Esophagus squamous epithelium (tissue), 5 donors: ENCODE measurements around the gene TMCC3. TPM values are rescaled to one million over a fixed set of nuclear protein-coding genes. Genes with fewer than 3 reads are reported as not detected.

Source experiments
- DNase-seq: peaks from one replicate; lab custom pipeline; 2025; lab: John Stamatoyannopoulos, UW
- H3K27ac ChIP-seq, 4 donors: fragments of 200-600 bp; sonication (generic); one replicate each; pipeline ENCODE4 v1.5.1; 2016 to 2019; ENCODE audit warnings: mild to moderate bottlenecking in 1 of 4
- H3K27me3 ChIP-seq, 4 donors: fragments of 200-600 bp; sonication (generic); 1 replicate in 3 of 4; 2 replicates in 1 of 4; pipeline versions ENCODE4 v1.5.1 to v1.6.0; 2017 to 2021; ENCODE audit warnings: antibody characterized with exemption in 1 of 4
- H3K36me3 ChIP-seq, 3 donors: fragments of 200-600 bp; sonication (generic); one replicate each; pipeline ENCODE4 v1.5.1; 2016 to 2019
- H3K4me1 ChIP-seq, 3 donors: fragments of 200-600 bp; sonication (generic); one replicate each; pipeline ENCODE4 v1.5.1; 2017 to 2019
- H3K4me3 ChIP-seq, 4 donors: fragments of 200-600 bp; sonication (generic); 1 replicate in 3 of 4; 2 replicates in 1 of 4; pipeline ENCODE4 v1.5.1; 2016 to 2019; ENCODE audit warnings: mild to moderate bottlenecking in 2 of 4, moderate library complexity in 1 of 4
- H3K9me3 ChIP-seq, 3 donors: fragments of 200-600 bp; sonication (generic); one replicate each; pipeline ENCODE4 v1.5.1; 2016 to 2019
- CTCF ChIP-seq, 6 experiments: fragments of 450-650 bp in 4 of 6; fragments of 200-600 bp in 2 of 6; sonication (generic) in 2 of 6; IDR thresholded peaks; one replicate each; pipeline ENCODE4 v1.5.1; 2016 to 2019; ENCODE audit warnings: antibody characterized with exemption in 6 of 6, mild to moderate bottlenecking in 4 of 6, moderate library complexity in 4 of 6
- POLR2A ChIP-seq, 4 donors: fragments of 450-650 bp; IDR thresholded peaks; one replicate each; pipeline ENCODE4 v1.6.1; 2017; ENCODE audit warnings: antibody characterized with exemption in 4 of 4, mild to moderate bottlenecking in 4 of 4, moderate library complexity in 3 of 4
- WGBS, 2 donors: methylation state at CpG; one replicate each; pipeline ENCODE4 v1.1.5; 2018; 5-methylcytosine and 5-hydroxymethylcytosine counted together
- intact Hi-C: fragments of 100-400 bp; cut with DNase I; formaldehyde crosslinking; loops from one replicate; pipeline ENCODE4 v1.15.0; 2022
- total RNA-seq, 4 donors: library from RNA; depleted of rRNA; stranded (reverse); fragments of >200 nt; gene quantifications; one replicate each; pipeline ENCODE4 v1.1.0, GENCODE V29; 2016
- donor health status: DM: yes; HTN: yes; CAD: no.

The TMCC3 gene
- total RNA-seq, 4 donors from 2014 or later = 6.8 to 14.2 (median 10.5) TPM

DNA sequence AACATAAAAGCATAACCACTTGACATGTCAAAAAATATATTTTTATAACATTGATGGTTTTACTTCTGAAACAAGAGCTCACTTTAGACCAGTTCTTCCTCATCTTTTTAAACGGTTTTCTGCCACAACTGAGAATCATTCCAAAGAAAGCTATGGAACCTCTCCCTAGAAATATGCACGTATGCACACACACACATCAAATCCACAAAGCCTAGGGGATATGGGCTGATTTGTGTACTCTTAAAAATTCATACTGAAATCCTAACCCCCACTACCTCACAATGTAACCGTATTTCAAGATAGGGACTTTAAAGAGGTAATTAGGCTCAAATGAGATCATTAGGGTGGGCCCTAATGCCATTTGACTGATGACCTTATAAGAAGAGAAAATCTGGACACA lies 19.3 kb downstream of the TMCC3 start:
- Histone ChIP-seq H3K4me1 (peaks cover 0 to 13% (median 5%) of the 10 kb centered on the region in 3 donors), H3K36me3 (no peaks in the 10 kb centered on the region), H3K27ac (peak overlapping the region in 1 of 4 donors; percentile 22), H3K4me3 (no peak overlapping the region), H3K9me3 (no peaks in the 10 kb centered on the region), H3K27me3 (no peaks in the 10 kb centered on the region)
- DNase-seq = no peak
- WGBS, 2 donors = 62 to 96% methylated on average over 3 of the region's 3 CpGs
- TF ChIP-seq CTCF (IDR thresholded peaks at IDR 0.05) (no peak), POLR2A (IDR thresholded peaks at IDR 0.05) (no peak)
- intact Hi-C loops = no loop called here

DNA sequence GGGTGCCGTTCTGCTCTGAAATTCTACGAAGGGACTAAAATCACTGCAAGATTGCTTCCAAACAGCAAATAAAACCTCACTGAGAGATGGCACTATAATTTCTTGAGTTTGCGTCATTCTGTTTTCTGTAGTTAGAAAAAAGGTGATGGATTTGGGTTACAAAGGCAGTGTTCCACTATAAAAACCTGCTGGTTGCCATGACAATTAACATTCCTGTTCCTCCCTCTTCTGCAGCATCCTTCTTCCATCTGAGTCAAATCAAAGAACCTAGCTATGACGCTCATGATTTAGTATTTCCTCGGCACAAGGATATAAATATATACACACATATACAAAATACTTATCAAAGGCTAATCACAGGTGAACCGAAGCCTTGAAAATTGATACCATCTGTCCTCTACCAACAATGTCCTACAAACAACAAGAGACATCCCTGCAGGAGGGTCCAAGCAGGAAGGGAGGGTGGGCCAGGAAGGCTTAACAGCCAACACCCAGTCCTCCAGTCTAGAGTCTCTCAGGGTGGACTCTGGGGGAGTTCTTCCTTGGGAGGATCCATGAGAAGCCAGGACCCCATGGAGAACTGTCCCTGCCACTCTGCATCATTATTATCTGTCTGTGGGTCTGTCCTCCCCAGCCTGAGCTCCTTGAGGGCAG lies 21.4 kb downstream of the TMCC3 start:
- H3K27me3 ChIP-seq = no peaks in the 10 kb centered on the region

GRCh38 chr12:94628369-94628768 lies 22.0 kb downstream of the TMCC3 start:
- 96 to 100% methylated on average over 4 of the region's 4 CpGs for WGBS, 2 donors
- TF ChIP-seq POLR2A (IDR thresholded peaks at IDR 0.05) = no peak
- no peak for TF ChIP-seq CTCF (IDR thresholded peaks at IDR 0.05)

More for the DNA sequence above, 21.4 kb downstream of the TMCC3 start:
- Histone ChIP-seq H3K4me1 (peaks cover 0 to 13% (median 5%) of the 10 kb centered on the region in 3 donors), H3K27ac (no peak overlapping the region), H3K9me3 (no peaks in the 10 kb centered on the region), H3K4me3 (no peak overlapping the region), H3K36me3 (no peaks in the 10 kb centered on the region)
- TF ChIP-seq POLR2A (IDR thresholded peaks at IDR 0.05) (no peak), CTCF (IDR thresholded peaks at IDR 0.05) (no peak)
- 91 to 100% methylated on average over 6 of the region's 6 CpGs for WGBS, 2 donors
- no peak for DNase-seq
- intact Hi-C loops = no loop called here

GRCh38 chr12:94625531-94625930 lies 24.8 kb downstream of the TMCC3 start:
- Histone ChIP-seq H3K27ac (no peak overlapping the region), H3K27me3 (no peaks in the 10 kb centered on the region), H3K4me1 (peaks cover 0 to 33% (median 17%) of the 10 kb centered on the region in 3 donors), H3K9me3 (no peaks in the 10 kb centered on the region), H3K36me3 (no peaks in the 10 kb centered on the region), H3K4me3 (no peak overlapping the region)
- TF ChIP-seq POLR2A (IDR thresholded peaks at IDR 0.05) (no peak), CTCF (IDR thresholded peaks at IDR 0.05) (no peak)
- no peak for DNase-seq
- WGBS, 2 donors = 89 to 94% methylated on average over 6 of the region's 6 CpGs
- intact Hi-C loops = no loop called here

More at GRCh38 chr12:94628369-94628768, 22.0 kb downstream of the TMCC3 start:
- intact Hi-C loops = no loop called here
- H3K27me3 ChIP-seq = no peaks in the 10 kb centered on the region
- H3K27ac ChIP-seq = no peak overlapping the region
- H3K4me3 ChIP-seq = no peak overlapping the region
- no peaks in the 10 kb centered on the region for H3K36me3 ChIP-seq
- no peaks in the 10 kb centered on the region for H3K9me3 ChIP-seq
- peaks cover under 1 to 18% (median 5%) of the 10 kb centered on the region in 3 donors for H3K4me1 ChIP-seq
- DNase-seq = no peak

DNA sequence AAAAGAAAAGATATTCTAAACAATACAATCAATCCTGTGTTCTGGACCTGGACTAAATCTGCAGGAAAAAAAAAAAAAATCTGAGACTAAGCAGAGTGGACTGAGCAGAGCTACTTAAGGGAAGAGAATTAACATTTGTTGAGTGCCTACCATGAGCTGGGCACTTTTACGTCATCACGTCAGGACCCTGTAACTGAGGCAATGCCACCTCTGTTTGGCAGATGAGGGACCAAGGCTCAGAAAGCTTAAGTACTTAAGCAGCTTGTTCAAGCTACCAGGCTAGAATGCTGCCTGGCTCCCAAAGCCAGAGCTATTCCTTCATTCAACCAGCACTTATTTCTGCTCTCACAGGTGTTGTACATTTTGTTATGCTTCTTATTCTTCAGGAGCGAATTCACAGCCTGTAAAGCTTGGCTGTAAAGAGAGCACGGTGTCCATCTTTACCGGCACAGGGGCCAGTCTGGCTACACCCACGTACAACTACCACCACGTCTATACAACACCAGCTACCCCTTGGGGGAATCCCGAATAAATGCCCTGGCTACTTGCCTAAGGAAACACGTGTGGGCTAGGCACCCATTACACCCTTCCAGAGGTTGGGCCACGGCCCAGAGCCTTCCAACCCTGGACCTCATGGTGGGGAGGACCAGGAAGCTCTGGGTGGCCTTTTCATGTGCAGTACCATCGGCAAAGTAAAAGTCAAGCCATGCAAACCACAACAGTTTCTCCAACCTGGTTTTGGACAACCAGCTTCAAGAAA lies 27.0 kb downstream of the TMCC3 start:
- no peak for TF ChIP-seq POLR2A (IDR thresholded peaks at IDR 0.05)
- no peak for TF ChIP-seq CTCF (IDR thresholded peaks at IDR 0.05)
- Histone ChIP-seq H3K36me3 (no peaks in the 10 kb centered on the region), H3K4me1 (peaks cover 0 to 51% (median 21%) of the 10 kb centered on the region in 3 donors), H3K27me3 (no peaks in the 10 kb centered on the region), H3K9me3 (no peaks in the 10 kb centered on the region), H3K4me3 (no peak overlapping the region), H3K27ac (peak overlapping the region in 3 of 4 donors; percentile 80 to 91 (median 84))
- intact Hi-C loops = no loop called here
- DNase-seq = no peak
- 68 to 74% methylated on average over 10 of the region's 11 CpGs for WGBS, 2 donors
